ENCODE data around the gene KDM8. TPM values are rescaled to one million over a fixed set of nuclear protein-coding genes. Genes with fewer than 3 reads are reported as not detected.

Gene KDM8
- total RNA-seq, 1 donor from 2014 or later, result 9.9 TPM

GRCh38 chr16:27219161-27219560 lies 15.8 kb downstream of the KDM8 start:
- TF ChIP-seq CTCF (IDR thresholded peaks at IDR 0.05; ENCODE audit: insufficient read depth, low read length, poor library complexity, severe bottlenecking), result no peak
- Histone ChIP-seq H3K27me3 (ENCODE audit: control insufficient read depth, insufficient read depth, low read length) (no peaks in the 10 kb centered on the region), H3K36me3 (ENCODE audit: control insufficient read depth, insufficient read depth, low read length) (no peaks in the 10 kb centered on the region), H3K4me3 (ENCODE audit: low read depth, low read length) (no peak overlapping the region)
- DNase-seq (ENCODE audit: low read depth), result no peak

- TF ChIP-seq CTCF (IDR thresholded peaks at IDR 0.05; ENCODE audit: insufficient read depth, low read length, poor library complexity, severe bottlenecking), result no peak
- DNase-seq (ENCODE audit: low read depth), result no peak
- Histone ChIP-seq H3K36me3 (ENCODE audit: control insufficient read depth, insufficient read depth, low read length) (no peaks in the 10 kb centered on the region), H3K4me3 (ENCODE audit: low read depth, low read length) (no peak overlapping the region), H3K27me3 (ENCODE audit: control insufficient read depth, insufficient read depth, low read length) (no peaks in the 10 kb centered on the region)
Observed at GRCh38 chr16:27220120-27220519, 16.8 kb downstream of the KDM8 start.

- no peak for DNase-seq (ENCODE audit: low read depth)
- no peaks in the 10 kb centered on the region for H3K36me3 ChIP-seq (ENCODE audit: control insufficient read depth, insufficient read depth, low read length)
- H3K27me3 ChIP-seq (ENCODE audit: control insufficient read depth, insufficient read depth, low read length), result no peaks in the 10 kb centered on the region
- no peak overlapping the region for H3K4me3 ChIP-seq (ENCODE audit: low read depth, low read length)
- TF ChIP-seq CTCF (IDR thresholded peaks at IDR 0.05; ENCODE audit: insufficient read depth, low read length, poor library complexity, severe bottlenecking), result no peak
Observed at GRCh38 chr16:27220527-27220926, 17.2 kb downstream of the KDM8 start.

- no peaks in the 10 kb centered on the region for H3K27me3 ChIP-seq (ENCODE audit: control insufficient read depth, insufficient read depth, low read length)
- TF ChIP-seq CTCF (IDR thresholded peaks at IDR 0.05; ENCODE audit: insufficient read depth, low read length, poor library complexity, severe bottlenecking), result no peak
- no peak for DNase-seq (ENCODE audit: low read depth)
- H3K4me3 ChIP-seq (ENCODE audit: low read depth, low read length), result no peak overlapping the region
- H3K36me3 ChIP-seq (ENCODE audit: control insufficient read depth, insufficient read depth, low read length), result no peaks in the 10 kb centered on the region
Observed at GRCh38 chr16:27220991-27221390, 17.7 kb downstream of the KDM8 start.

- DNase-seq (ENCODE audit: low read depth), result no peak
- no peak for TF ChIP-seq CTCF (IDR thresholded peaks at IDR 0.05; ENCODE audit: insufficient read depth, low read length, poor library complexity, severe bottlenecking)
- H3K4me3 ChIP-seq (ENCODE audit: low read depth, low read length), result no peak overlapping the region
- no peaks in the 10 kb centered on the region for H3K27me3 ChIP-seq (ENCODE audit: control insufficient read depth, insufficient read depth, low read length)
- H3K36me3 ChIP-seq (ENCODE audit: control insufficient read depth, insufficient read depth, low read length), result no peaks in the 10 kb centered on the region
Observed at GRCh38 chr16:27221576-27222248, 18.4 kb downstream of the KDM8 start.
